Medulla oblongata (tissue), 1 donor: ENCODE measurements around the gene HIVEP3.
A peak's percentile ranks its signal among the peaks of the same experiment; 100 is the strongest.

Source experiments
- DNase-seq: peaks from one replicate; pipeline ENCODE4 v3.0.0-alpha.2; 2015; ENCODE audit errors: extremely low spot score

The HIVEP3 gene

DNA sequence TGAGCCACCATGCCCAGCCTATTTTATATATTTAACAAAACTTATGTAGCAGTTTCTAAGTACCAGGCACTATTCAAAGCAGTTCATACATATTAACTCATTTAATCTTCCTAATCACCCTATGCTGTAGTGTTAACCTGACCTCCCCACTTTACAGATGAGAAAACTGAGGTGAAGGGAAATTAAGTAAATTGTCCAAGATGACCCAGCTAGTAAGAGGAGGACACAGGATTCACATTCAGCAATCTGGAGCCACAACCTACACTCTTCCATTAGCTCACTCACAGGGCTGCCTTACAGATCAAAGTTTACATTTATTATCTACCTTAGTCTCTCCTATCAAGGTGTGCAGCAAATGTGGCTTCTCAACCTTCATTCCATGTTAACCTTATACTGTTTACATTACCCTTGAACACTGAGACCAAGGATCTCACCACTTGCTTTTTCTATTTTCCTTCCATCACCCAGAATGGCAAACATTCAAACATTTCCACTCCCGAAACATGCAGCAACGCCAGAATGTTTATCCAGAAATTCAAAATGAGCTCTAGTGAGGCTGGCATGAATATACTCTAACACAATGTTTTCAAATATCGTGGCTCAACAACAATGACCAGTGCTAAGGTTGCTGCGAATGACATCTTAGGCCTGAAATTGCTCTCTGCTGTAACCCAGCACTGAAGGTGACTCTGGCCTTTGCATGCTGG is 24.5 kb downstream of the HIVEP3 start:
- no peak for DNase-seq

DNA sequence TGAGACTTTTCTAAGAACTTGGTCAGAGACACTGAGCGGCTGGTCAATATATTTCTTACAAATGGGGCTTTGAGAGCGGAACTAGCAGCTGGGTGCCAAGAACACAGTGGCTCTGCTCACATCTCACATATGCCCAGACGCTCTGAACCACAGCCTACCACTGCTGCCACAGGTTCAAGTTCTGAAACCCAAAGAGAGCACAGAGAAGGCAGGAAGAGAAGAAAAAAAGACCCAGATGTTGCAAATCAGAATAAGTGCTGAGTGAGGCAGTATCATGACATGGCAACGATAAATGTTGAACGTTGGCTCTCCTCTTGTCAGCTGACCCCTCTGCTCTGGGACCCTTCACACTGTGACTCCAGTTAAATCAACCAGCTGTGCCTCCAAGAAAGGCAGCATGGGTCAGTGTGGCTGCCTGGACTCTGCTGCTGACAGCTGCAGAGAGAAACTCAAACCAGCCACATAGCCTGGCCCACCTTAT is 26.4 kb downstream of the HIVEP3 start:
- peak; percentile 52 for DNase-seq

DNA sequence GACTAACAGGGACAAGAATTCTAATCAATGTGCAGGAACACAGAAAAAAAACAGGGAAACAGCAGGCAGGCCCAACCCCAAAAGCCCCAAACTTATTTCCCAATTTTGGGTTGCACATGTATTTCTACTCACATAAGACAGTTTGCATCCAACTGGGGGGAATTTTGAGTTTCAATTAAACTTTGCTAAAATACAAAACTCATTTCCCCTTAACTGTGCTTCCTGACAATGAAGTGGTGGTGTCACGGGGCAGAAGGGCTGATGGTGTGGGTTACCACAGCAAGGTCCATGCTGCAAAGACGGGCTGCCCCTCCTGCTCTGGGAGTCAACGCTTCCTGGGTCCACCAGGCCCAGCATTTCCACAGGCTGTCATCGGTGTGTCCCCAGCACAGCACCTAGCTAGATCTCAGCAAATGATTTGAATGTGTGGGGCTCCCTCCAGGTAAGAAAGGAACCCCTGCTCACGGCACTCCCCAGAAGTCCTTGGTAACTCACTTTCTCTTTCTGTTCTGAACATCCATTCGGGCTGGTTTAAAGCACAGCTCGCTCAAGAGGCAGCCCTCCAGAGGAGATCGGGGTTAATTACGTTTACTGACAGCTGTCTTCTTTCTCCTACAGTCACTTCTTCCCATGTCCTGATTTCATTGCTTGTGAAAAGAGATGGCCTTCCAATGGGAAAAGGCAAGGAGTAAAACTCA is 27.4 kb downstream of the HIVEP3 start:
- peak; percentile 68 for DNase-seq

DNA sequence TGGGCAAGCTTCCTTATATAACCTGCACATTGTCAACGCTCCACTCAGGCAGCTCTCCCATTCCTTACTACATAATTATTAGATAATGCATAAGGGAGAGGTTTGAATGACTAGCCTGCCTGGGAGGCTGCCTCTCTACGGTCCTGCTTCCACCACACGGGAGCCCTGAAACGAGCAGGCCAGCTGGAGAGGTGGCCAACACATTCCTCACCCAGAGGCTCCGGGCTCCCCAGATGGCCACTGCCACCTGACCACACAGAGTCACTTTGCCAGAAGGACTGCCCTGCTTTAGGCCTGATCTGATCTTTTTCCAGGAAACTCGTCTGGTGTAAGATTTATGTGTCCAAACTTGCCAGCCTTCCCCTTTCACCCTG is 27.9 kb downstream of the HIVEP3 start:
- peak; percentile 72 for DNase-seq

DNA sequence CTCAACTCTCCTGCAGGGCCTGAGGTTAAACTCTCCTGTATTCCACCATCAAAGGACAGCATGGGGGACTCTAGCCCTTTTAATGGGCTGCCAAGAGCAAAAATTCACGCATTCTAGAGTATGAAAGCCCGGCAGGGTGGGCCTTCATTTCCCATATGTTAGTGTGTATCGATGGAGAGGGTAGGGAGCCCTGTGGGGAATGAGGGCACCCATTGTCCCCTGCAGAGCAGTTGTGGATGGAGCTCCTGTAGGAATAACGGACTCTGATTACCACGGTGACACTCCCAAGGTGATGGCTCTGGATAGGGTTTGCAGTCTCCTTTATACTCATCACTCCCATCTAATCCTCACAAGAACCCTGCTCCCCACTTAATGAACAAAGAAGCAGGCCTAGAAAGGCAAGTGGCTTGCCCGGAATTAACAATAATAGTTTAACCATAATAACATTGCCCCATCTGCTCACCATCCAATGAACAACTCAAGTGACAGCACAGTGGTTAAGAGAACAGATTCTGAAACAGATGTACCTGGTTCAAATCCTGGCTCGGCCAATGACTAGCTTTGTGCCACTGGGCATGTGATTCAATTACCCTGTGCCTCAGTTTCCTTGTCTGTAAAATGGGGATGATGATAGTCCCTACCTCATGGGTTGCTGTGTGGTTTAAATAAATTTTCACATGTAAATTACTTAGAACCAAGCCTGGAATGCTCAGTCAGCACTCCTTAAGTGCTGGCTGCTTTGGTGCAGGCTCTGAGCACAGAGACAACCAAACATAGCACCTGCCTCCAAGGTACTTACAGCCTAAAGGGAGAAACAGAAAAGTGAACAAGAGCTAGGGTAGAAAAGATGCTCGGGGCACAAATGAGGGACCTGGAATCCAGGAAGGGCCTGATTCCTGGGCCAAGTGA is 29.0 kb downstream of the HIVEP3 start:
- DNase-seq, result no peak

DNA sequence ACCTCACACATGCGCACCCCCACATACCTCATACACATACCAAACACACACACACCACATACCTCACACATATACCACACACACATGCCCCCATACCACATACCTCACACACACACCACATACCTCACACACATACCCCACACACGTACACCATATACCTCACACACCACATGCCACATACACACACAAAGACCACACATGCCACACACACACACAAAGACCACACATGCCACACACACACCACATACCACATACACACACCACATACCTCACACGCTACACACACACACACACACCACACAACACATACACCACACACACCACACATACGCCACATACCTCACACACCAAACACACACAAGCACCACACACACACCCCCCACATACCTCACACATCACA is 30.0 kb downstream of the HIVEP3 start:
- no peak for DNase-seq

DNA sequence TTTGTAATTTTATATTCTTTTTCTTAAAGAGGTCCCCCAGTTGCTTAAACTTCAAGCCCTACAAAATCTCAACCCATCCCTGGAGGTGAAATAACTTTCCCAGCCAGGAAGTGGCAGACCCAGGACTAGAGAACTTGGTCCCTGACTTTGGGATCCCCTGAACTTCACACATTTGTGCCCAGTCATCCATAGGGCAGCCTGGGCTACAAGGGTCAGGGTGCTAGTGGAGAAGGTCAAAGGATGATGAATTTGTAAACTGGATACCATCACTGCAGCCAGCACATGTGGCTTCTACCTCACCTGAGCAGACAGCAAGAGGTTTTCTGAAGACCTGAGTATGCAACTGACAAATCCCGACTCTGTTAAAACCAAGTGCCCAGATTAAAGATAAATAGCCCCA is 31.4 kb downstream of the HIVEP3 start:
- no peak for DNase-seq

DNA sequence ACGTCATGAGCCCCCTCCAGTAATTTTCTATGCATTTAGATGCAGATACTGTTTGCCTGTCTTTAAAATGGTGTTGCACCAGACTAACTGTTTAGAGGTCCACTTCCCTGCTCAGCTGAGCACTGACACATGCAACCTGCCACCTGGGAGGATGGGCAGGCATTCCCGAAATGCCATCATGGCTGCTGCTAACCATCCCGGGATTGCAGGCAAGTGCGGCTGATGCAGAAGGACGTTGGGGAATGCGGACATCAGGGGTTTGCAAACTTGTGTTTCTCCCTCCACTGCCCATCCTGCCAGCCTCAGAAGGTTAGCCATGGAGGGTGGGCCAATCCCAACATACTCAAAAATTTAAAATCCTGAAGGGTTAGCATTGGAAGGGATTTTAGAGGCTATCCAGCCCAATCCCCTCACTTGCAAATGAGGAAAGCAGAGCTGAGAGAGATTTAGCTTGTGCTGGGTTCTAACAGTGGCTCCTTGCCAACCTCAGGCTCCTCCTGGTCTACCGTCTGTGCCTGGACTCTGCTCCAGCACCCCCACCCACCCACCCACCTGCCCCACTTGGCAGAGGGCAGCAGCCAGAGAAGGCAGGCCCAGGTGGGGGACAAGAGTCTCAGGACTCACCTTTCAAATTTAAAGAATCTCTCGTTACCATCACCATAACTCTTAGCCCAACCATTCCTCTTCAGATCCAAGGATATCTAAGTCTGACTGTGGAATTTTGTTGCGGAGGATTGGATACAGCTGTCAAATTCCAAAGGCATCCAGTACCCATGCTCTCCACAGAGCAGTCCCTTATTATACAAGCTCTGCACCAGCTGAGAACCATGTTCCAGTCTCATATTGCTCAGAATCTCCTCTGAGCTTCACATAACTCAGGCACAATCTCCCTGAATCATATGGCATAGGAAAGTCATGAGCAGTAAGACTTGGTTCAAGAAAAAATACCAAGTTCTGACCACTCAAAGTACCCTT is 34.2 kb downstream of the HIVEP3 start:
- no peak for DNase-seq

DNA sequence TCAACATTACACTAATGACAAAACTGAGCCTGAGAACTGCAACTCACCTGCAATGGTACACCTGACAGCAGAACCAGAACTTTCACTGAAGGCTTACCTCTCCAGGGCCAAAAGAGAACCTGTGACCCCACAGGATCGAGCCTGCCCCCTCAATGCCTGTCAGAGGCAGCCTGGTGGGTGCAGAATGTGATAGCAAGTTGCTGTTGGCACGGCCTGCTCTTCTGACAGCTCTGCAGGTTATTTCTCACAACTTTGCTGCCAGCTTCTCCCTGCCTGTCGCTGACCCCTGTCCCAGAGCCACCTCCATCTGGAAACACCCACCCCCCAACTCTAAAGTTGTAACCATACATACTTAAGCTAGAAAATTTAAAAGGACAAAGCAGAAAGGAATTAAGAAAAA is 35.2 kb downstream of the HIVEP3 start:
- no peak for DNase-seq

DNA sequence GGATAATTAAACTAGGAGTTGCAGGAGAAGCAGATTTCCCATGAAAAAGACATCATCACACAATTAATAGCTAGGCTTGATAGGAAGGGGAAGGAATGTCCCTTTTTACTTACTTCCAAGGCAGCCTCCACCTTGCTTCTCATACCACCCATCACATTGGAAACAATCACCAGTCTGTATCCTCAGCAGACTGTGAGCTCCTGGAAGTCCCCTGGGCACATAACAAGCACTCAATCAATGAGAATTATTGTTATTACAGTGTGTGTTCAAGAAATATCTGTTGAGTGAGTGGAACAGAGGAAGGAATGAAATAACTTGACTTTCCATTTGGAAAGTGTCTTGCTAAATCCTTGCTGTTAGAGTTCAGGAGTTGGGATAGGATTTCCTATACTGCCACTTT is 36.2 kb downstream of the HIVEP3 start:
- DNase-seq, result no peak

DNA sequence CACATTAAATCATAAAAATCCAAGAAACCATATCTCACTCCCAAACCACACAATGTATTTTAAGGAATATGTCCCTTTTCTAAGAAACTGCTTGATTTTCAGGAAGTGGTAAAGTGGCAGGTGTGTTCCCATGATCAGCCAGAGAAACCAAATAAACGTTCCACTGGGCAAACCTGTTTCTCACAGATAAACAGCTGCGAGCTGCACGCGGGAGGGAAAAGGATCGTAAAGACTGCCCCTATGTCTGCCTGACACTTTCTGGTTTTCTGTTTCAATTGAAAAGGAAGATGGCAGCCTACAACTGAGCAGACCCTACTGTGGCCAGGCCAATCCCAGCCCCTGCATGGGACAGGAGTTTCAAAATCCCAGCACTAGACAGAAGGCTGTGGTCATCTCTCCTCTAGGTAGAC is 36.6 kb downstream of the HIVEP3 start:
- no peak for DNase-seq

DNA sequence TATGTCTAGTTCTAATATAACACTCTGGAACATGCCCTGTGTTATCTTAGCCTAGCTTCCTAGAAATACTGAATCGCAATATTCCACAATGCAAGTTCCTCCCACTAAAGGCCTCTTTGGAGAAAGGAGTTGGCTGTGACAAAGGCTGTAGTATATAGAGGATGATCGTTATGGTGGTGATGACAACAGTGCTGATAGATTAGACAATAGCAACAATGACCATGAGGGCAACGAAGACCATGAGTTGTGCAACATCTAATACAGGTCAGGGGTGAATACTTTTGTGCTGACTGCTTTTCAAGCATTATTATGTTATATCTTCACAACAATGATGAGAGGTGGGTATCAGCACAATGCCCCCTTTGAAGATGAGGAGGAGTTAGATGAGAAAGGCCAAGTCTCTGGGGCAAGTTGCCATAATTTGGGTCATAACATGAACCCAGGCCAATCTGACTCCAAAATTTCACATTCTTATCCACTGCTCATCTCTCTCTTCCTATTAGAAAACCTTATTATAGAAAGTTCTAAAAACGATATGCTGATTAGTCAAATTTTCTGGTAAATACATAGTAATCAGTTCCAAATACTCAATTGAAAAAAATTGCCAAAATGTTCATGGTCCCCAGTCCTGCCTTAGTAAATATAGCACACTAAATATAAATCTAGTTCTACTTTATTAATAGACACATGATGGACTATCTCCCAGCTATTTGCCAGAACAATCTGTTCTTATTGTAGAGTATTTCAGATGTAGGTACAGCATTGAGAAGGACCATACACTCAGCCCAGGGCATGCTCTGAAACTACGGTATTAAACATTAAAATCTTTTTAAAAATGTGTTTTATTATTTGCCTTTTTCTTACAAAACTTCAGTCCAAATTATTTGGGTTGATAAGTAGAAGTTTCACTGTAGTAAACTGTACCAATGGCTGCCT is 37.5 kb downstream of the HIVEP3 start:
- DNase-seq, result no peak

DNA sequence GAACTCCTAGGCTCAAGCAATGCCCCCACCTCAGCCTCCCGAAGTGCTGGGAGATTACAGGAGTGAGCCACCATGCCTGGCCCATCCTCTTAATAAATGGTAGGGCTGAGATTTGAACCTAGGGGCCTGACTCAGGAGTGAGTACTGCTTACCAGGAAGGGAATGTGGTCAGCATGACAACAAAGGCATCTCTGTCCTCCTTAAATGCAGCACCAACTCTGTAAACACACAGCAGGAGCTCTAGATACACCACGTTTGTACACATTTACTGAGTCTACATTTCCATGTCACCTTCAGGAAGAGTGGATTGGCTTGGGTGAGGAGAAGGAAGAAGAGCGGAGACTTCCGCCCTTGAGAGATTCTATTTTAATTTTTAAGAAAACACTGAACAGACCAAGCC is 38.5 kb downstream of the HIVEP3 start:
- no peak for DNase-seq

DNA sequence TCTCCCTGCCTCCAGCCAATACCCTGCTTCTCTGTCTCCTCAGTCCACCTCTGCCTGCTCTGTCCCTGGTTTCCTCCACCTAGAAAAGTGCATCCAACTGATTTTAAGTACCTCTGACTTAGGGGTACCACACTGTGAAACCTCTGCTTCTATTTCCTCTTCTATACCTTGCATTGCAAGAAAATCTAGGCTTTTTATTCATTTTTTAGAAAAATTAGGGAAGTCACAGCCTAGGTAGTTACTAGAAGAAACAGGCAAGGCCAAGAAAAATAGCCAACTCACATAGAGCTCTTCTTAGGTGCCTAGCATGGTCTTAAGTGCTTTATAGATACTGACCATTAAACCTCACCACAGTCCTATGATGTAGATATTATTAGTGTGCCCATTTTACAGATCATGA is 39.1 kb downstream of the HIVEP3 start:
- DNase-seq, result no peak

DNA sequence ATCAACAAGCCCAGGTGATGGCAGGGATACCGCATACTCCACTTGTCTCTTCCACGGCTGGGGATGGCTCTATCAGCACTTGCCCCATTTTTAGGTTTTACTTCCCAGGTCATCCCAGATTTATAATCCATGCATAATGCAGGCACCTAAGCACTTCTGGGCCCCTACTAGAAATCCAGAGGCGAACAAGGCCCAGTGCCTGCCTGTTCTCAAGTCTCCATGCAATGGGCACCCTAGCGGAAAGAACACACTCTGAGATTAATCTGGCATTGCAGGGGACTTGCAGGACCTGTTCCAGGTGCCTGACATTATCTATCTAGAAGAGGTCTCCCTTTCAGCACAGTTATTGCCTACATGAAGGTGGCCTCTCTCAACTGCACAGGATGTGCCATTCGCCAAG is 39.8 kb downstream of the HIVEP3 start:
- no peak for DNase-seq

DNA sequence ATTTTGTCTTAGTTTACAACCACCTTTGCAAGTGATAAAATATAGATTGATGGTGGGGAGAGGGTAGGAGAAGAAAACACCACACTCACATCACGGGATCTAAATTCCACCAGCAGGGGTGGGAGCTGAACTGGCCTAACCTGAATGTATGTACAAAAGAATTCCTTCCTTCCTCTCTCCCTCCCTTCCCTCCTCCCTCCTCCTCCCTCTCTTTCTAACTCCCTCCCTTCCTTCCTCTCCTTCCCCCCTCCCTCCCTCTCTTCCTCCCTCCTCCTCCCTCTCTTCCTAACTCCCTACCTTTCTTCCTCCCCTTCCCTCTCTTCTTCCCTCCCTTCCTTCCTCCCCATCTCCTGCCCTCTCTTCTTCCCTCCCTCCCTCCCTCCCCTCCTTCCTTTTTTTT is 40.2 kb downstream of the HIVEP3 start:
- DNase-seq, result no peak

DNA sequence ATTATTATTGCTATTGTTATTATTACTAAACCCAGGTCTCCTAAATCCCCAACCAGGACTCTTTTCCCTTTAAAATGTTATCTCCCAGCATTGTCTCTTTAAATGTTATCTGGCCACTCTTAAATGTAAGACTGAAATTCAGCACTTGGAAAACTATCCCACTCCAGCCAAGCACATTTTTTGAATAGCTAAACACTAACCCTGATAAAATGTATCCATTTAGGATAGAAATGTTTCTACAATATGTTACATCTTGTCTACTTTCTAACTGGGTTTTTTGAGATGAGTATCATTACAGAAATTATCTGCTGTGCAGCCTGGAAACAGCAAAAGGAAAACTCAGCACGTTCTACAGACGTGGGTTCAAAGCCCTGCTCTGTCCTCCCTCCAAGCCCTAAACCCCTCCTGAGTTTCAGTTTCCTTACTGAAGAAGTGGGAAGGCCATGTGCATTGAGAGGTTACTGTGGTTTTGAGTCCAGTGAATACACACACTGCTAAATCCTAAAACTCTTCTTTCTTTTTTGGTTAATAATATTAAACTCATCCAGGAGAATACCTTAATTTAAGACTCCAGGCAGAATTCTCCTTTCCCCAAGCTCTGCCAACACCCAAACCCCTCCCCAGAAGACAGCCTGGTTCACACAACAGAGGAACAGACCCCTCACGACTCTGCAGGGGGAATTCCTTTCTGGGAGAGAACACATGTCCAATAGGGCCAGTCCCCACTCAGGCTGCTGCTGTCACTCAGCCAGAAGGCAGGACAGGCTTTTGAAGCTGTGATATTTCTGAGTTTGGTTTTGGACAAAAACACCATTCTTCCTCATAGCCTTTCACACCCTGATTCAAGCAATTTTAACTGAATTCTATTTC is 41.9 kb downstream of the HIVEP3 start:
- DNase-seq, result peak; percentile 56

DNA sequence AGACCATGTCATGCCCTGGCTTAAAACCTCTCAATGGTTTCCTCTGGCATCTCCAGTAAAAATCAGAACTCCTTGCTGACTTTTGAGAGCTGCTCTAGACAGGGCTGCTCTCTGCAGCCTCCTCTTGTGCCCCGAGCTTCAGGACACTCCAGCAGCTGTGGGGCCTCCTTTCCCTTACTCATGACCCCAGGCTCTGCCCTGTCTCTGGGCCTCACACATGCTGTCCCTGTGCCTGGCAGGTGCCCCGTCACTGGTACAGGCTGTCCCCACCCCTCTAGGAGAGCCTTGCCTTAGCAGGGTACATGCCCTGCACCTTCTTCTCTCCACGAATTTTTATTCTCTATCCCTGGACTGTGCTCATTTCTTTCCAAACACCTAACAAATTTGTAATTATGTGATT is 43.2 kb downstream of the HIVEP3 start:
- DNase-seq, result no peak

DNA sequence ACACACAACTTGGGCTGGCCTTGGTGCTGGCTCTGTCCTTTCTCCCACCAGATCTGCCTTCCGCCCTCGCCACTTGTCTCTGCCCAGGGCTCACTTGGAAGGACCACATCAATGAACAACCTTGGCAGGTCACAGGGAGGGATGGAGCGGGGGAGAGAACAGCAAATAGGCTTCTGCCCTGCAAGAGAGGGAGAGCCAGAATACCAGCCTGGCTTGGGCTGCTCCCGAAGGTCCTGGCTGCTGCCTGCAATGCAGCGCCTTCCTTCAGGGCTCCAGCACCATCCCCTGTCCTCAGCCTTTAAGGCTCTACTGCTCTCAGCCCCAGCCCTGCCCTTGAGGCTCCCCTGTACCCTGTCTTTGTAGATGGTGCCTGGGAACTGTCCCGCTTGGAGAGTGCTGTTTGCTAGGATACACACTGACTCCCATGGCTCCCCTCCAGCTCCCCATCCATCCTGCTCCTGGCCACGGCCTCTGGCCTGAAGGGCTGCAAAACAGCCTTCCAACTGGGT is 43.8 kb downstream of the HIVEP3 start:
- DNase-seq, result peak; percentile 72
